Heart left ventricle (tissue), 16 donors: Measurements from ENCODE around the gene TCF7L2. TPM values are rescaled to one million over a fixed set of nuclear protein-coding genes. Genes with fewer than 3 reads are reported as not detected.

ENCODE experiments used
- ATAC-seq, 4 donors: fragments of 200-7000 bp; cut with Tn5 transposase; one replicate each; pipeline ENCODE4 v1.9.1; 2020 to 2022; ENCODE audit warnings: moderate library complexity in 4 of 4, mild to moderate bottlenecking in 3 of 4, moderate number of reproducible peaks in 1 of 4
- DNase-seq, 5 donors: peaks; one replicate each; pipeline ENCODE4 v3.0.0-alpha.2; 2020
- H3K27ac ChIP-seq, 12 donors: fragments of 200-600 bp; sonication (generic) in 4 of 12; one replicate each; pipeline versions ENCODE4 v1.5.0 to v1.8.0; 2016 to 2022; ENCODE audit warnings: mild to moderate bottlenecking in 2 of 12
- H3K27me3 ChIP-seq, 9 donors: fragments of 200-600 bp; sonication (generic) in 2 of 9; one replicate each; pipeline versions ENCODE4 v1.5.1 to v1.8.0; 2016 to 2022; ENCODE audit warnings: mild to moderate bottlenecking in 3 of 9
- H3K36me3 ChIP-seq, 9 donors: fragments of 200-600 bp; sonication (generic) in 2 of 9; one replicate each; pipeline versions ENCODE4 v1.5.0 to v1.8.0; 2018 to 2022; ENCODE audit warnings: mild to moderate bottlenecking in 2 of 9
- H3K4me1 ChIP-seq, 12 donors: fragments of 200-600 bp; sonication (generic) in 4 of 12; one replicate each; pipeline versions ENCODE4 v1.5.0 to v1.8.0; 2016 to 2022; ENCODE audit warnings: mild to moderate bottlenecking in 3 of 12
- H3K4me3 ChIP-seq, 12 donors: fragments of 200-600 bp; sonication (generic) in 4 of 12; one replicate each; pipeline versions ENCODE4 v1.5.0 to v1.8.0; 2017 to 2022; ENCODE audit warnings: mild to moderate bottlenecking in 9 of 12, moderate library complexity in 4 of 12
- H3K9me3 ChIP-seq, 12 donors: fragments of 200-600 bp; sonication (generic) in 4 of 12; one replicate each; pipeline versions ENCODE4 v1.5.0 to v1.8.0; 2016 to 2022; ENCODE audit warnings: mild to moderate bottlenecking in 1 of 12
- POLR2A ChIP-seq, 2 donors: fragments of 450-650 bp; IDR thresholded peaks; one replicate each; pipeline ENCODE4 v1.6.1; 2017; ENCODE audit warnings: antibody characterized with exemption in 2 of 2, mild to moderate bottlenecking in 2 of 2, moderate library complexity in 2 of 2
- WGBS, 4 donors: extraction: QIAGEN DNeasy Blood & Tissue Kit in 2 of 4; methylation state at CpG; one replicate each; pipeline versions ENCODE4 v1.1.5 to v1.1.7; 2013 to 2018; 5-methylcytosine and 5-hydroxymethylcytosine counted together
- intact Hi-C, 10 donors: fragments of 100-400 bp; cut with DNase I; formaldehyde crosslinking; loops; one replicate each; pipeline versions ENCODE4 v1.11.1 to v1.14.2; 2022
- polyA plus RNA-seq, 2 donors: library from polyadenylated mRNA; stranded (reverse); fragments of 200-250 nt; gene quantifications; one replicate each; pipeline ENCODE4 v1.2.3, GENCODE V29; 2013
- total RNA-seq, 9 donors: library from RNA; depleted of rRNA in 2 of 9; stranded (reverse); fragments of >200 nt in 2 of 9; fragmentation: NEBNext Ultra II Directional in 3 of 9; extraction: Animal tissue kit (Norgen Biotek cat#: 25700) in 3 of 9; gene quantifications; one replicate each; pipeline versions ENCODE4 v1.1.0 to v1.2.4, GENCODE V29; 2016 to 2023
- TF ChIP-seq, protein P1 (sequence below), 12 donors: fragments of 200-600 bp; sonication (generic) in 4 of 12; IDR thresholded peaks; one replicate each; pipeline versions ENCODE4 v1.5.0 to v1.8.0; 2018 to 2022; ENCODE audit warnings: antibody characterized with exemption in 12 of 12, mild to moderate bottlenecking in 5 of 12
- donor health status: ischemic (EF 13 %, LVEDD 7.1; RV severe dilation, severe dysfunction).
- donor health status: healthy with polysubstance abuse.
- donor health status: DM: no; HTN: yes; CAD: no.
- donor health status: DM: no; HTN: no; CAD: no.
- donor health status: ischemic (EF 25% LVEDD 6.9; RV normal size, moderate dysfunction).
- donor health status: ischemic (EF 25% LVEDD 5.7; RV mildly dilated, moderate dysfunction).
- donor health status: healthy.
- donor health status: DM: yes; HTN: yes; CAD: no.
- donor health status: ischemic (EF 35%, LVEDD 5.7; RV mildly dilated, moderate dysfunction).
- donor health status: nonischemic (EF 11% LVEDD 7.7; RV severe dilation, severe dysfunction).
- donor health status: DM: yes; HTN: yes; CAD: no.
- donor health status: PGD.
- donor health status: ischemic (EF 29% LVEDD 5.4; RV normal size, mild dysfunction).
- donor health status: nonischemic (EF 23%, LVEDD 6.1; RV moderate dilation, normal function).

TCF7L2 gene
- total and polyA plus RNA-seq, 11 donors = 4.3 to 17.5 (median 8.4) TPM

GRCh38 chr10:112907893-112908292 lies 42.2 kb upstream of the TCF7L2 start:
- 73 to 84% (median 76%) methylated on average over 6 of the region's 6 CpGs for WGBS, 4 donors
- Histone ChIP-seq H3K36me3 (no peaks in the 10 kb centered on the region), H3K27ac (no peak overlapping the region), H3K27me3 (no peaks in the 10 kb centered on the region), H3K4me1 (no peaks in the 10 kb centered on the region), H3K4me3 (no peak overlapping the region), H3K9me3 (no peaks in the 10 kb centered on the region)
- DNase-seq (no peak), ATAC-seq (no peak)
- intact Hi-C loops = no loop called here
- TF ChIP-seq POLR2A (IDR thresholded peaks at IDR 0.05) = no peak
- TF ChIP-seq, protein P1, sequence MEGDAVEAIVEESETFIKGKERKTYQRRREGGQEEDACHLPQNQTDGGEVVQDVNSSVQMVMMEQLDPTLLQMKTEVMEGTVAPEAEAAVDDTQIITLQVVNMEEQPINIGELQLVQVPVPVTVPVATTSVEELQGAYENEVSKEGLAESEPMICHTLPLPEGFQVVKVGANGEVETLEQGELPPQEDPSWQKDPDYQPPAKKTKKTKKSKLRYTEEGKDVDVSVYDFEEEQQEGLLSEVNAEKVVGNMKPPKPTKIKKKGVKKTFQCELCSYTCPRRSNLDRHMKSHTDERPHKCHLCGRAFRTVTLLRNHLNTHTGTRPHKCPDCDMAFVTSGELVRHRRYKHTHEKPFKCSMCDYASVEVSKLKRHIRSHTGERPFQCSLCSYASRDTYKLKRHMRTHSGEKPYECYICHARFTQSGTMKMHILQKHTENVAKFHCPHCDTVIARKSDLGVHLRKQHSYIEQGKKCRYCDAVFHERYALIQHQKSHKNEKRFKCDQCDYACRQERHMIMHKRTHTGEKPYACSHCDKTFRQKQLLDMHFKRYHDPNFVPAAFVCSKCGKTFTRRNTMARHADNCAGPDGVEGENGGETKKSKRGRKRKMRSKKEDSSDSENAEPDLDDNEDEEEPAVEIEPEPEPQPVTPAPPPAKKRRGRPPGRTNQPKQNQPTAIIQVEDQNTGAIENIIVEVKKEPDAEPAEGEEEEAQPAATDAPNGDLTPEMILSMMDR (IDR thresholded peaks at IDR 0.05) = no peak

- Histone ChIP-seq H3K27me3 (no peaks in the 10 kb centered on the region), H3K27ac (no peak overlapping the region), H3K36me3 (no peaks in the 10 kb centered on the region), H3K9me3 (no peaks in the 10 kb centered on the region), H3K4me1 (no peaks in the 10 kb centered on the region), H3K4me3 (no peak overlapping the region)
- DNase-seq (no peak), ATAC-seq (no peak)
- intact Hi-C loops = no loop called here
- TF ChIP-seq, protein P1 (IDR thresholded peaks at IDR 0.05) = no peak
- no peak for TF ChIP-seq POLR2A (IDR thresholded peaks at IDR 0.05)
- 81 to 92% (median 84%) methylated on average over 2 of the region's 2 CpGs for WGBS, 4 donors
These were observed 38.8 kb upstream of the TCF7L2 start for GRCh38 chr10:112911206-112911605.

DNA sequence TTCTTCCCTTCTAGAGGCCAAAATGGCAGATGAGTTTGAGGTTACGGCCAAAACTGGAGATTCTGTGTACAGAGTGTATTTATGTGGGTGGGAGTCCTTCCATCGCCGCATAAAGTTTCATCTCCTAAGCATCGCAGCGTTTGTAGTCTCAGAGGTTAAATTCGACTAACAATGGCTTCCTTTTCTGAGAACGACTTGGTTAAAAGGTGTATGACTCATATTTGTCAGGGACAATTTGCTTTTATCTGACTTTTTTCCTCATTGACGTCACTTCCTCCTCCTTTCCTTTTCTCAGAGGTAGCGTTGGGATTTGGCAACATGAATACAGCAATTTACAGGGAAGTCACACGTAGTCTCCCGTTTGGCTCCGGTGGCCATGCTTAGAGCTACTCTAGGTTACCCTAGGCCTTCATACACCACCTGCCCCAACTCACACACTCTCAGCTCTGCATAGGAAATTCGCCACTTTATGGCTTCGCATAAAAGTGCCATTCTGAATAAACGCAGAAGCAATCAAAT lies 37.6 kb upstream of the TCF7L2 start:
- H3K27me3 ChIP-seq = no peaks in the 10 kb centered on the region
- WGBS, 4 donors = 71 to 80% (median 73%) methylated on average over 15 of the region's 15 CpGs
- H3K4me3 ChIP-seq = no peak overlapping the region
- DNase-seq (no peak), ATAC-seq (peak in 1 of 4 donors; percentile 49)
- TF ChIP-seq, protein P1 (IDR thresholded peaks at IDR 0.05) = no peak
- no peak for TF ChIP-seq POLR2A (IDR thresholded peaks at IDR 0.05)
- H3K4me1 ChIP-seq = no peaks in the 10 kb centered on the region
- intact Hi-C loops = no loop called here
- H3K36me3 ChIP-seq = no peaks in the 10 kb centered on the region
- no peaks in the 10 kb centered on the region for H3K9me3 ChIP-seq
- H3K27ac ChIP-seq = peak overlapping the region in 1 of 12 donors; percentile 11

DNA sequence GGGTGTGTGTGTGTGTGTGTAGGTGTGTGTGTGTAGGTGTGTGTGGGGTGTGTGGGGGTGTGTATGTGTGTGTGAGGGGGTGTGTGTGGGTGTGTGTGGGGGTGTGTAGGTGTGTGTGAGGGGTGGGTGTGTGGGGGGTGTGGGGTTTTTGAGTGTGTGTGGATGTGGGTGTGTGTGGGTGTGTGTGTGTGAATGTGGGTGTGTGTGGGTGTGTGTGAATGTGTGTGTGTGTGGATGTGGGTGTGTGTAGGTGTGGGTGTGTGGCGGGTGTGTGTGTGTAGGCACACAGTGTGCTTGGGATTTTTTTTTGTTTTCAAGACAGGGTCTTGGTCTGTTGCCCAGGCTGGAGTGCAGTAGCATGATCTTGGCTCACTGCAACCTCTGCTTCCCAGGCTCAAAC lies 36.8 kb upstream of the TCF7L2 start:
- H3K27ac ChIP-seq = no peak overlapping the region
- WGBS, 4 donors = 86 to 96% (median 94%) methylated on average over 1 of the region's 1 CpG

More for the DNA sequence above, 36.8 kb upstream of the TCF7L2 start:
- Histone ChIP-seq H3K4me3 (no peak overlapping the region), H3K9me3 (no peaks in the 10 kb centered on the region), H3K4me1 (no peaks in the 10 kb centered on the region), H3K27me3 (no peaks in the 10 kb centered on the region), H3K36me3 (no peaks in the 10 kb centered on the region)
- DNase-seq (no peak), ATAC-seq (no peak)
- TF ChIP-seq POLR2A (IDR thresholded peaks at IDR 0.05) = no peak
- TF ChIP-seq, protein P1 (IDR thresholded peaks at IDR 0.05) = no peak
- intact Hi-C loops = no loop called here
